AG08395 (cell line): ENCODE measurements around the gene HAL.
A peak's percentile ranks its signal among the peaks of the same experiment; 100 is the strongest.

Experiments
- DNase-seq: peaks from one replicate; pipeline ENCODE4 v3.0.0; 2012; ENCODE audit warnings: mixed read lengths, low spot score

The HAL gene

DNA sequence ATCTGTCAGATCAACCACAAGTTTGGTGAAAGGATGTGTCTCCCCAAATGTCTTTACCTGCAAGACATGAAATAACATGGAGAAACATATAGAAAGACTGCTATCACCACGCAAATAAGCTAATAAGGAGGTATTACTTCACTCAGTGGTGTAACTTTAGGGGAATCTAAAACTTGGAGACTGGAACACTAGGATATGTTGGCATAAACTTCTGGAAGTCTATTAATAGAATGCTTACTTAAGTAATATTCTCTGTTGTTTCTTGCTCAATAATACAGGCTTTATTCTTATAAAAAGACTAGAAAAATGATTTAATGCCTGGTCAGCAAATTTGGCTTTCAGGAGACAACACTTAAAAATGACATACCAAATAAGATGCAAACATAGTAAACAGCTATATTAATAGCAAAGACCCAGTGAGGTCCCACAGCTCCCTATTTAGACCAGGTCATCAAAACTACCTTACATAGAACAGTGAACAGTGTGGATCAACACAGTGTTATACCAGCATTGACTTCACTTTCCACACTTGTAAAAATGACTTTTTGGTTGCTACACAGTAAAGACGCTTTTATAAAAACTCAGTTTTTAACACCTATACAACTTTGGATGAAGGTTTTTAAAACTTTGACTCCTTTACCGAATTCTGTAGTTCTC lies 18.9 kb upstream of the HAL start:
- no peak for DNase-seq

DNA sequence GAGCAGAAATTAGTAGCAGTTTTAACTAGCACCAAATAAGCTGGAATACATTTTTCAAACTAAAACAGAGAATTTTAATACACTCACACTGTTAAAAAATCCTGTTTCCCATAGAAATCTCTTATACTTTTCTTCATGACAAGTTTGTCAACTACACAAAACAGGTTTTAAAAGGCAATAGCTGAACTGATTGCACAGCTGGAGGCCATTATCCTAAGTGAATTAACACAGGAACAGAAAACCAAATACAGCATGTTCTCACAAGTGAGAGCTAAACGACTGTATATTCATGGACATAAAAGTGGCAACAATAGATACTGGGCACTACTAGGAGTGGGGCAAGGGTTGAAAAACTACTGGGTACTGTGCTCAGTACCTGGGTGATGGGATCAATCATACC lies 11.6 kb upstream of the HAL start:
- DNase-seq = no peak

DNA sequence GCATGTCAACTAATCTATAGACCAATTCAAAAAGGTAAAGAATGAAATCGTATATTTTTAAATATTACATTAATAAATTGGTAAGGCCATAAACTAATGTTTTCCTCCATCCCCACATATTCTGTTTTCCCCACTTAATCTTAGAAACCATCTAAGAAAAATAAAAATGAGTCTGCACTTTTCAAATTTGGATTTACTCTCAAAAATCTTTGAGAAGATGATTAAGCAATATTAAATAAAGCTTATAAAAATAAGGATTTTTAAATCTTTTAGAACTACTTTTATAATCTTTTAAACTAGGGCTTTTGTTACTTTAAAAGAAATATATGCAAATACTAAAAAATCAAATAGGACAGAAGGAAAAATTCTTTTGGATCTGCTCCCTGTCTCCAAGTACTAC lies 10.6 kb upstream of the HAL start:
- DNase-seq = no peak

DNA sequence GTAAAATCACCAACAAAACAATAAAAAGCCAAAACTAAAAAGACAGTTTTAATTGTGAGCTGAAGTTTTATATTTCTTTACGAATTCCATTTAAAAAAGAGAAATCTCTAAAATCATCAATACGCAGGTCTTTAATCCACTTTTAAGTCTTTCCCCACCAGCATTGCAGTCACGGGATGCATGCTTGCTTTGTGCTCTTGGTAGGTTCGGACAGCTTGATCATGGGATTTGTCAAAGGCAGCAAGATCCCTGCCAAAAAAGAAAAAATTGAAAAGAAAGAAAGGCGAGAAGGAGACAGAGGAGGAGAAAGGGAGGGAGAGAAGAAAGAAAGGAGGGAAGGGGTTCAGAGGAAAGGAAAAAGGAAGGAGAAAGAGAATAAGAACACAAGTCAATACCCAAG lies 4.7 kb upstream of the HAL start:
- DNase-seq = no peak

DNA sequence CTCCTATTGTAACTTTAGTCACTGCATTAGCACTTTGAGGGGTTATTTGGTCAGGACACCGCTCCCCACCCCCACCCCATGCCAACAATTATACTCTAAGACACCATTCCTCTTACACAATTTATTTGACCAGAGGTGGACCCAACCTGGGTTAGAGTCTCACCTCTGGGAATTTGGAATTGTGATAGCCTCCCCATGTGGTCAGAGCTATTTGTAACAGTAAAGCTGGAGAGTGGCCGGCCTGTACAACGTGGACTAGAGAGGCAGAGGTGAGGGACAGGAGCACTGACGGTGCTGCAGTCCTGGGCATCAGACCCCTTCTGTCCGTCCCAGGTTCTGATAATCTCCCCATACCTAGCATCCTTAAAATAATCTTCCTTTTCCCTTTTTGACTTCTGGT lies 3.3 kb upstream of the HAL start:
- no peak for DNase-seq

DNA sequence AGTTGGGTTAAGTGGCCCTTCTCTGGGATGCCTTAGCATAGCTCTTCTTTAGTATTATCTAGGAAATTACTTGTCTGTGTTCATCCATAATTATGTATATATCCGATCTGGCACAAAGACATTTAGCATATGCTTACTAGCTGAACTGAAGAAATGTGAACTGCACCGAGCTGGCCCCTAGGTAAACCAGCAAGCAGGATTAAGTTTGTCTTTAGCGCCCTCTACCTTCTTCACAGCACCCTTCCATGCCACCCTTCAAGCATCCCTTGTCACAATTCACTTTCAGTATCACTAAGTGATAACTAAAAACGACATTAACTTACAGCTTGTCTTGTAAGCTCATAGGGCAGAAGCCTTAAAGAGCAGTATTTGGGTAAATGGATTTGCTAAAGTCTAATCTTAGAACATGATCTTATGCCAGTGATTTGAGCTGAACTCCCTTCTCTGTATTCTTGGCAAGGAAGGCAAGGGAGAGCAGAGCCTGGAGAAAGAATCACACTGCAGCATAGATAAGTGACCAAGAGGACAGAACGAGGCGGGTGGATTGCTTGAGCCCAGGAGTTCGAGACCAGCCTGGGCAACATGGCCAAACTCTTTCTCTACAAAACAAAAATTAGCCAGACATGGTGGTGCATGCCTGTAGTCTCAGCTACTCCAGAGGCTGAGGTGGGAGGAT lies 2.6 kb upstream of the HAL start:
- peak; percentile 55 for DNase-seq

DNA sequence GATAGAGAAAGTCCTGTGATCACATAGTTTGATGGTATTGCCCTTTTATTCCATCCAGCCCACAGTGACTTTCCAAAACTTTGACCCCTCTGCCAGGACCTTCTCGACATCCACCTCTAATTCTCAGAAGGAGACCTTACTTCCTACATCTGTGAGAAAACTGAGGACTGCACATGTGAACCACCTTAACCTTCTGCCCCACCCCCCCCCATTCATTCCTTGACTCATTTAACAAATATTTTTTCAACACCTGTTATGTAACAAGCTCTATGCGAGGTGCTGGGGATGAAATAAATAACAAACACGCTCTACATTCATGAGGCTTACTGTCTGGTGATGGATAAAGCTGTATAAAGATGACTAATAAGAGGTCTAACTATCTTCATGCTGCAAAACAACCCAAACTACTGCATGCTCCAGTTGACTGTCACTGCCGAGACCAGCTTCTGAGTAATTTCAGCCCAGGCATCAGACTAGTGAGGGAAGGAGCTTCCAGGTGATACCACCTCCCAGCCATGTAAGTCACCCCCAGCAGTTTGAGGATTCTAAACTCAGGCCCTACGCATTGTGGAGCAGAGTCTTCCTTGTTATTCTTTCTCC lies 1.9 kb upstream of the HAL start:
- no peak for DNase-seq

DNA sequence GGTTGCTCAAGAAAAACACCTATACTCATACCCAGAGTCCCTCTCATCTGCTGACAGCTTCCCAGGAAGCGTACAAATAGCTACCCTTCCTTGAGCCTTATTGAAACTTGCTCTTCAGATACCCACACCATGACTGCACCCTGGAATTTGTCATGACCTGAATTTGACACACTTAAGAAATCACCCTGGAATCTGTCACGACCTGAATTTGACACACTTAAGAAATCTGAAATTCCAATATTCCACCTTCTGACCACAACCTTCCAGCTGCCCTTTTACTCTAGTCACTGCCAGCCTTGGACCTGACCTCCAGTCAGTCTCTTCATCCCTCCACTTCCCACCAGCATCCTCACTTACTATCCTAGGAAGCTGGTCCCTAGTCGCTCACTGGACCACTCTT lies 1.1 kb upstream of the HAL start:
- DNase-seq = no peak

DNA sequence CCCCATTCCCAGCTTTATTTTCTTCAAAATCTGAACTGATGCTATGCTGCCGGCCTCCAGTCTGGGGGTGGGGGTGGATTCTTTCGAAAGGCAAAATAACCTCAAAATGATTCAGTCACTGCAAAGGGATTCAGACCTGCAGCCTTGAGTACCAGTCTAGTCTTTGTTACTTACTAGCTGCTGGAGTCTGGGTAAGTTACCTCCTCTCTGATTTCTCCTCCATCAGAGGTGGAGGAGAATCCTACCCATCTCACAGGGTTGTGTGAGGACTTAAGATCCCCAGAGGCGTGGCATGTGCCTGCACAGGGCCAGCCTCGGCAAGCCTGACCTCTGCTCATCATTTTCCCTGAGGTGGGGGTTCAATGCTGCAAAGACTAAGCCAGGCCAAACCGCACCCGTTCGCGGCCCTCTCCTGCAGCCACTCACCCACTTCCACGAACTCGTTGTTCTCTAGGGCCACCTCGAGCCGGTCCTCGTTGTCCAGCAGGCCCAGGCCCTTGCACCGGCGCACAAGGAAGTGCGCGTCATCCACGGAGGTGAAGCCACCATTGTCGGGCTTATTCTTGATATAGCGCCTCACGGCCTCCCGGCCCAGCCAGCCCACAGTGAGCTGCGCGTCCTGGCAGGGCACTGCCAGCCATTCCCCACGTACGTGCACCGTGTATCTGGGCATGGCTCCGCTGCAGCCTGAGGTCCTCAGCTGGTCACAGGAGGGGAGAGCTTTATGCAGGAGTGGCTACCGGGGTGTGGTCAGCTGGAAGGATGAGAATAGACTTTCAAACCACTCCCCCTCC lies 709 bp downstream of the HAL start:
- DNase-seq = no peak

DNA sequence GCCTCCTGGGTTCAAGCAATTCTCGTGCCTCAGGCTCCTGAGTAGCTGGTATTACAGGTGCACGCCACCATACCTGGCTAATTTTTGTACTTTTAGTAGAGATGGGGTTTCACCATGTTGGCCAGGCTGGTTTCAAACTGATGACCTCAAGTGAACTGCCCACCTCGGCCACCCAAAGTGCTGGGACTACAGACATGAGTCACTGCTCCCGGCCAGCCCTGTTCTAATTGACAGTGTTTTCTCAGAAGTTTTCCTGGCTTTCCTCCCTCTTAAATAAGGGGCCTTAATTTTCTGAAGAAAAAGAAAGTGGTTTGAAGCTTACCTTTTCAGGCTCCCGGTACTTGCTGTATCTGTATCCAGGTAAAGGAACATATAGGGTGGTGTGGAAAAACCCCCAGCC lies 1.7 kb downstream of the HAL start:
- no peak for DNase-seq

DNA sequence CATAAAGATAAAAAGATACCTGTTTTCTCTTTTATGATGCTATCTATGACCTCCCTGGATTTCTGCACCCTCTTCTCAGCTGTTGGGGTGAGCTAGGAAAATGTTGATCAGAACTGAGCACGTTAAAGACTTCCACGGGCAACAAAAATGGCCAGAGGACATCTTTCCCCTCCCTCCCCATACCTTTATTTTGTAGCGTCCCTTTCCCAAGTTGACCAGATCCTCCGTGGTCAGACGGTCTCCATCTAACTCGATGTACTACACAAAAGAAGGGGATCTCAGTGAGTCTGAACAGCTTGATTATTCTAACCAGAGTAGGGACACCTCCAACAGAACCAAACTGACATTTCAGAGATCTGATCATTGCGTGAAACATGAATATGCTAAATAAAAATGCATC lies 2.2 kb downstream of the HAL start:
- no peak for DNase-seq

DNA sequence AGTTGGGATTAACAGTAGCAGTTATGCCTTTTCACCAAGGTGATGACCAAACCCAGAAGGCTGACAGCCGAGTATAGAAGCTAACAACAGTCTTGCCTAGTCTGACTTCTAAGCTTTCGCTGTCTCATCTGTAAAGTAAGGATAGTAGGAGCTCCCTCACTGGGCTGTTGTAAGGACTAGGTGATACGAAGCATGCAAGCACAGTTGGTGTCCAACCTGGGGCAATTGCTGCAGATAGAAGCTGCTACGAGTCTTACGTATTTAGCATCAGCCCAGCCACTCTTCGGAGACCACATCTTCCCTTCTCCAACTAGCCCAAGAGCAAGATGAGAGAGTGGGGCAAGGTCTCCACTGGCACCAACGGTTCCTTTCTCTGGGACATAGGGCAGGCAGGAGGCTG lies 6.0 kb downstream of the HAL start:
- no peak for DNase-seq

DNA sequence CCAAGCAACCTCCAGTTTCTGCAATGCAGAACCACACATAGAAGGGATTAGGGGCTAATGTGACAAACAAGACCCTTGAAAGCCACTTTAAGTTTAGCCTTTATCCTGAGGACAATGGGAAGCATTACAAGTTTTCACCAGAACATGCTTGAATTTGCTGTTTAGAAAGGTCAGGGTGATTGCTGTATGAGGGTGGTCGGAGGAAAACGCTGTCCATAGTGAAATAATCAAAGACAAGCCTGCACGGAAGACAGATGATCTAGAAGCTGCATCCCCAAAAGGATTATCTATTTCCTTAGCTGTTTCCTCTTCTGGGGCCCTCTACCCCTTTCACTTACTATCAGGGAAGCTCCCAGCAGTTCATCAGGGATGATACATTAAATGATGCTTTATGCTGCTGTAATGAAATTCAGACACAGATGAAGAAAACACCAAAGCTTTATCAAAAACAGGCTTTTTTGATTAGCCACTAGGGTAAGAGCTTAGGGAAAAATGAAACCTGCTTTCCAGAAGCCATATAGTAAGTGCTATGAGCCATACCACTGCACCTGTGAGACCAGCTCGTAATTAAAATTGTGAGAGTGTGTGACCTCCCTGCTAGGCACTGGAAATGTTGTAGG lies 6.5 kb downstream of the HAL start:
- DNase-seq = no peak

DNA sequence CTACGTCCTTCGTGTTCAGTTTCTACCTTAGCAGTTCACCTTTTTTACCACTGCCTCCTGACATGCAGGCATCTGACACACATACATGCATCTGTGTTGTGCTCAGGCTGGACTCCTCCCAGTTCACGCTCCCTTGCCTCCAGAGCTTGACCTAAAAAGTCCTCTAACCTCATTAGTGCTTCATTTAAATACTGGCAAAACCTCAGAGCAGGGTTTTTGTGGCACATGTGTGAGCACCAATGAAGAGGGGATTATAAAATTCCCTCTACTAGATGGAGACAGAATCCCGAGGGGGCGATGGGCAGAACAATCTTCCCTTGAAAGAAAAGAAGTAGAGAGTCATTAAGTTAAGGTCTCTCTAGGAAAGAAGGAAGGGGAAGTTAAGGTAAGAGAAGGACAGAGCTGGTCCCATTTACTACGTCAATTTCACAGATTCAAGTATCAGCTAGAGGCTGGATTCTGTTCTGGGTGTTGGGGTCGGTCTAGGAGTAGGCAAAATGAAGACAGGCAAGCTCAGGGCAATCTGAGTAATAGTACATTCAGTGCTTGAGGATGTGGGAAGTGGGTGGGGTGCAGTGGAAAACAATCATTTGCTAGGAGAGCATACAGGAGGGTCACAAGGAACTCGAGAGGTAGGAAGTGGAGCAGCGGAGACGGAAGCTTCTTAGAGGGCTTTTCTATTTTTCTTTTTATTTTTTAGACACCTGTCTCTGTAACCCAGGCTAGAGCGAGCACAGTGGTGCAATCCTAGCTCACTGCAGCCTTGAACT lies 7.5 kb downstream of the HAL start:
- no peak for DNase-seq

DNA sequence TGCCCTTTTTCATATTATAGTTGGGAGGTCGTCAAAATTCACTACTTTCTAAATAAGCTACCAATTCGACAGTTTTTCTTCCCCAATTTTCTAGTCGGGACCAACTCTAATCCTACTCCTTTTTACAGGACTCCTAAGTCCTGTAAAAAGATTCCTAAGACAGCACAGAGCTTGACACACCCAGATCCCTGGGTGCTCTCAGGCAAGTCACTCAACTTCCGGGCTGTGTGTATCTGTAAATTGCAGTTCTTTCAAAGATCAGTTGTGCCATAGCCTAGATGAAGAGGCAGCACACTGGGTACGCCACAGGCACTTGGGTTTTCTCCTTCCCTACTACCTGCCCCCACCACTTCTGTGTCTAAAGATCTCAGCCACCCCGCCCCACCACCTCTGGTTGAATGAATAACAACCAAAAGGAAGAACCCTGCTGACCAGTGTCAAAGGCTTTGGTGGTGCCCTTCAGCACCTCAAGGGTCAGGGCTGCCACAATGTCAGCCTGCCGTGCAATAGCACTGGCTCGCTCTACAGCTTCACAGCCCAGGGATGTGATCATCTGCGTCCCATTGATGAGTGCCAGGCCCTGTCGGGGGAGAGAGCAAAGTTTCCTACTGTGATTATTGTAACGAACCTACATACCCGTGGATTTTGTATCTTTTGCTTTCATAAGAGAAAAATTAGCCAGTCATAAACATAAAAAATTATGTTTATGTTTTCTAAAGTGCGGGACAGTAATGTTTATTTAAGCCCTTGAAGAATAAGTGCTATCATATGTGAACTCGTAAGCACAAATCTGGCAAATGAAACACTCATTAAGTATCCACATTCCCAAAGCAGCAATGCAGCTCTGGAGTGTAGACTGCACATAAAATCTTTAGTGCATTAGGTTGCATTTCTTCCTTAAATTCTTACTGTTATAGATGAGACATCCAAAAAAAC lies 9.2 kb downstream of the HAL start:
- no peak for DNase-seq

DNA sequence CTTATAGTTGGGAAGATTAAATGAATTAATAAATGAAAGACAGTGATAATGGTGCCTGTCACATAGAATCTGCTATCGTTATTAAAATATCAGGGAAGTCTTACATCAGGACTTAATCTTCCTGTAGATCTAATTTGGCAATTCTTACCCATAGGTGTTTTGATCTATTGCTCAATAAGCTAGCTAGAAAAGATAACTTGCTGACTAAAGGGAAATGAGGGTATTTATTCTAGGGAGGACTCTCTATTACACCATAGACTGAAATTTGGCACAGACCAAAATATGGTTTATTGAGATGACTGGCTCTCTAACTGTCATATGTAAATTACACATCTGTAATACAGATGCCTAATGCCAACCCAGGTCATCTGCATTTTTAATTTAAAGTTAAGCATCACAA lies 11.5 kb downstream of the HAL start:
- DNase-seq = no peak

DNA sequence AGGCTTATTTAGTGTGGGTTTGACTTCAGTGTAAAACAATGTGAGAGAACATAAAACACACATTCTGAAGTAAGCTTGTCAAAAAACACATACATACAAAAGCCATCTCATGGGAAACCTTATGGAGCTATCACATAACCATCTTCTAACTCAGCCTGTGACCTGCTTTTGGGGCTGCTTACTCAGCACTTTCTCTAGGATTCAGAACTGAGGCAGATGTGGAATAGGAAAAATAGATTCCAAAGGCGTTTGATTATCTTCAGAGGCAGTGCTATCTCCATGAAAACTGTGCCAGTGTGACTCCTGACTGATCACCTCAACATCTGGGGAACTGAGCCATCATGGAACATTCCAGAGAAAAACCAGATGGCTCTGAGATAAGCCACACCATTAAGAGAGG lies 13.5 kb downstream of the HAL start:
- DNase-seq = no peak

DNA sequence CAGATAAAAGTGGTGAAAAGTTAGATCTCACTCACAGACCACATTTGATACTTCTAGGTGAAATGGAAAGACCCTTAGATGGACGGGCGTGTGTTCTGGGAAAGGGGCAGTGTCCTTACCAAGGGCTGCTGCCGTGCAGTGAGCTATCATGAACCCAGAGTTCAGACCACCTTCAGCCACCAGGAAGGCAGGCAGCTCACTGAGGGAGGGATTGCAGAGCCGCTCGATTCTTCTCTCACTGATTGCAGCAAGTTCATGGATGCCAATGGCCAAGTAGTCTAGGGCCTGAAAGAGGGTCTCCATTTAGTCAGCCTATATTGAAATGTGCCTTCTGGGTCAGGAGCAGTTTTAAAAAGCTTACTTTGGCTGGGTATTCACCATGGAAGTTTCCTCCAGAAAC lies 15.7 kb downstream of the HAL start:
- no peak for DNase-seq

DNA sequence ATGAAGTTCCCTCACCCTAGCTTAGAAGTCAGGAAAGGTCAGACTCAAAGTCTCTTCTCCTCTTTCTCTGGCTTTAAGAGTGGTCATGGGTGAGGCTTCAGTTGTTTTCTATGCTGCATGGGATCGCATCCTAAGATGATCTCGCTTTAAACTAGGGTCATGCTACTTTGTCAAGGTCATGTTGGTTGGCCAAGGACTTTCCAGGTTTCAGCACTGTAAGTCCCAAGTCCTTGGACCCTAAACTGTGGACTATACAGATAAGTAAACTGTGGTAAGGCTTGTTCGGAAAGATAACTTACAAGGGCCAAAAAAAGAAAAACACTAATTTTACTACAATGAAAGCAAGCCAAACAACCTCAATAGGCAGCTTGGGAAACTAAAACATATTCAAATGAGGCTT lies 17.4 kb downstream of the HAL start:
- no peak for DNase-seq

DNA sequence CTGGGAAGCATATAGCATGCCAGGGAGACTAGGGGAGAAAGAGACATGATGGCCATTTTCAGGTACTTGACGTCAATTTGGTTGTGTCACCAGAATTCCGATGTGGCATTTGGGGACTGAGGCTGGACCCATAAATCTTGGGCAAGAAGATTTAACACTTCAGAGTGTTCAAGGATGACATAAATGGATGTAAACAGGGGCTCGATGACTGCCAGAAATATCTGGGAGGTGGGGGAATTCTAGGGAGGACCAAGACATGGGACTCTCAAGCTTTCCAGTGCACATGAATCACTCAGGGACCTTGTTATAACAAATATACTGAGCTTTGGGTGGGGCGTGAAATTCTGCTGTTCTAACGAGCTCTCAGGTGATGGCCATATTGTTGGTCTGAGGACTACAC lies 17.8 kb downstream of the HAL start:
- no peak for DNase-seq
